NCI-H1092 (cell line): ENCODE measurements around the gene DCPS.
"Not testable (repeated sequence)": the region's sequence is repeated elsewhere in the genome, so short reads cannot be mapped to it uniquely, and the experiment has no call there.

Source experiments
- DNase-seq: peaks from one replicate; lab custom pipeline; 2025; lab: John Stamatoyannopoulos, UW

DCPS gene

GRCh38 chr11:126345759-126346585 lies 42.1 kb downstream of the DCPS start:
- DNase-seq: no peak

- DNase-seq: no peak
These were observed 42.7 kb downstream of the DCPS start for GRCh38 chr11:126346586-126346940.

GRCh38 chr11:126346946-126347345 lies 43.1 kb downstream of the DCPS start:
- not testable (repeated sequence) for DNase-seq

GRCh38 chr11:126347751-126348668 lies 44.1 kb downstream of the DCPS start:
- DNase-seq: no peak

- no peak for DNase-seq
These were observed 45.1 kb downstream of the DCPS start for GRCh38 chr11:126348806-126349582.

GRCh38 chr11:126350836-126351235 lies 47.0 kb downstream of the DCPS start:
- DNase-seq: no peak

GRCh38 chr11:126352163-126352562 lies 48.3 kb downstream of the DCPS start:
- DNase-seq: no peak

GRCh38 chr11:126352934-126353801 lies 49.3 kb downstream of the DCPS start:
- no peak for DNase-seq

GRCh38 chr11:126354631-126355323 lies 50.9 kb downstream of the DCPS start:
- DNase-seq: no peak

- peak; percentile 75 for DNase-seq
These were observed 51.6 kb downstream of the DCPS start, which contains the start of gene ST3GAL4 for GRCh38 chr11:126355324-126355925. Gene ST3GAL4 (plus strand): TSS chr11:126355686. CDS start chr11:126406156, 50,470 bp downstream.

- no peak for DNase-seq
These were observed 52.4 kb downstream of the DCPS start for GRCh38 chr11:126355926-126356897.

GRCh38 chr11:126357055-126357962 lies 53.4 kb downstream of the DCPS start:
- no peak for DNase-seq

GRCh38 chr11:126357969-126358762 lies 54.3 kb downstream of the DCPS start:
- no peak for DNase-seq

- DNase-seq: no peak
These were observed 54.9 kb downstream of the DCPS start for GRCh38 chr11:126358763-126359160.

GRCh38 chr11:126359431-126360048 lies 55.7 kb downstream of the DCPS start:
- peak; percentile 66 for DNase-seq

- DNase-seq: no peak
These were observed 56.2 kb downstream of the DCPS start for GRCh38 chr11:126360049-126360446.
